COLO829 (cell line): ENCODE data around the gene RBM26.
"Not testable (repeated sequence)": the region's sequence is repeated elsewhere in the genome, so short reads cannot be mapped to it uniquely, and the experiment has no call there.

ENCODE experiments used
- DNase-seq: peaks from one replicate; pipeline ENCODE4 v3.0.0; 2012; ENCODE audit warnings: low spot score

RBM26 gene

GRCh38 chr13:79336966-79337365 lies 69.1 kb downstream of the RBM26 start:
- DNase-seq: no peak

- DNase-seq: no peak
Observed at GRCh38 chr13:79328510-79328909, 77.5 kb downstream of the RBM26 start.

DNA sequence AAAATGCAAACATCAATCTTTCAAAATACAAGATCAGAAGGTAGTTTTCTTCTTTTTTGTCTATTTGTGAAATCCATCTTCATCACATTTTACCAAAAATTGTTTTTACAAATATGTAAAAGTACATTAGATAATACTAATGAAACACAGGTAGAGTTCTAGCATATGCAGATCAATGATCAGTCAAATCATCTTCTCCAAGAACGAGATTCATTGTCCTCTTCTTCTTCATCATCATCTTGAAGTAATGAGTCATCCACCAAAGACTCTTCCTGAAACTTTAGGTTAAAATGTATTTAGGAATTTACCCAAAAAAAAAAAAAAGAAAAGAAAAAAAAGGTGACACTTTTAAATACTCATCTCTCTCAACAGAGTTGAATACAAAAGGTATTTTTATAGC lies 85.6 kb downstream of the RBM26 start:
- no peak for DNase-seq

DNA sequence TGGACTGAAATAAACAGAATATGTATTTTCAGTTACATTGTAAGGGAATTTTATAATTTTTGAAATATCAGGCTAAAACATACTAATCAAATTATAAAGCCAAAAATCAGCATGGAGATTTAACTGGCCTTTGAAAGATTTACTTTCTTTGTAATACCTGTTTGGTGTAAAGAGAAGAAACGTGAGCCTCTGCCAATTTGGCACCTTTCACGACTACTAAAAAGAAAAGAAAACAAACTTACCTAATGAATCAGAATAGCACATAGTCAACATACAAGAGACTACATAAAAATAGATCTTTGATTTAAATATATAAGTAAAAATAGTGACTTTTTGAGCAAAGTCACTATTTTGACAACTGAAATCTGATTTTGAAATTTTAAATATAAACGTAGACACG lies 87.4 kb downstream of the RBM26 start:
- no peak for DNase-seq

- DNase-seq: no peak
Observed at GRCh38 chr13:79317856-79318255, 88.2 kb downstream of the RBM26 start.

- DNase-seq: no peak
Observed at GRCh38 chr13:79314652-79315051, 91.4 kb downstream of the RBM26 start.

DNA sequence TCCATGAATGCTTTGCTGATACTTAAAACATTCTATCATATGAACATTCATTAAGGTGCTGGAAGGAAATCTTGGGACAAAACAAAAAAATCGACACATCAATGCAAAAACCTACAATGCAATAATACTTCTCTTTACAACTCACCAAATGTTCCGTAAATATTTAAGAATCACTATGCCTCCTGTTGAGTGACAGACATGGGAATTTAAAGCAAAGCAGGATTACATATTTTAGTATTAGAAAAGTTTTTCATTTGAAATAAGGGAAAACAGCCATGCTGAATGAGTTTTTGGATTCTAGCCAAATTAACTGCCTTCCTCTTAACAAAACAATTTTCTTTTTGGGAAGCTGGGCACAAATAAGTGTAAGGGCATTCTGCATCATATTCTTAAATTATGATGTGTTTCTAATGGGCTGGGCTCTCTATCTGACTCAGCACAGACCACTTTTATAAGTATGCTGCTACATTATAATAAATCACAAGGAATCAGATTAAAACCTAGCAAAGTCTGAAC lies 93.7 kb downstream of the RBM26 start:
- DNase-seq: no peak

- no peak for DNase-seq
Observed at GRCh38 chr13:79311386-79311785, 94.7 kb downstream of the RBM26 start.

- DNase-seq: no peak
Observed at GRCh38 chr13:79309690-79310089, 96.4 kb downstream of the RBM26 start.

GRCh38 chr13:79307866-79308298 lies 98.2 kb downstream of the RBM26 start:
- DNase-seq: no peak

DNA sequence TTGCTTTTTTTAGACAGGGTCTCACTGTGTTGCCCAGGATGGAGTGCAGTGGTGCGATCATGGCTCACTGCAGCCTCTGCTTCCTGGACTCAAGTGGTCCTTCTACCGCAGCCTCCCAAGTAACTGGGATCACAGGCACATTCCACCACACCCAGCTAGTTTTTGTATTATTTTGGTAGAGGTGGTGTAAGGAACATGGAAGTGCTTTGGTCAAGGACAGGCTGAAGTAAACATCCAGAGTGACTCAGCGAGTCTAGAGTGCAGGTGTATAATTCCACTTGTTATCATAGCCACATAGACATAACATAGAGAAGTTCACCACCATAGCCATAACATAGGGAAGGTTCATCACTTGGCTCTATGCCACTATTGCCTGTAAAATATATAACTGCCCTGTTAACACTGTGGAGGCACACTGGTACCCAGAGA lies 98.6 kb downstream of the RBM26 start:
- DNase-seq: no peak

DNA sequence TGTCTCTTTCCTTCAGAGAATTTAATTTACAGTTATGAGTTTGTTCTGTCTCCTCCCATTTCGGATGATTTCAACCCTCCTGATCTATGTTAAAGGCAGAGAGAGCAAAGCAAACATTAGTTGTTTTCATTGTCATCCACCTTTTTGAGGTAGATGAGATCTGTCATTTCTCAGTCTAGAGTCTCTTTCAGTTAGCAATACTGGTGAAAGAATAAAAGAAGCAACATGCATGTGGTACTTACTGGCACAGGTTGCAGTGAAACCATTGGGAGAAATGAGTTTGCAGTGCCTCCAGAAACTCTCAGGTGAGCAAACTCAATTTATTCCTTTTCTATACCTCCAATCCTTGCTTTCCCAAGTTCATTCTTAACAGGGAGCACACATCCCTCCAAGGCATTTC lies 99.4 kb downstream of the RBM26 start:
- DNase-seq: no peak

- DNase-seq: no peak
Observed at GRCh38 chr13:79297128-79297527, 108.9 kb downstream of the RBM26 start.

GRCh38 chr13:79295906-79296706 lies 109.9 kb downstream of the RBM26 start:
- DNase-seq: peak; percentile 61

DNA sequence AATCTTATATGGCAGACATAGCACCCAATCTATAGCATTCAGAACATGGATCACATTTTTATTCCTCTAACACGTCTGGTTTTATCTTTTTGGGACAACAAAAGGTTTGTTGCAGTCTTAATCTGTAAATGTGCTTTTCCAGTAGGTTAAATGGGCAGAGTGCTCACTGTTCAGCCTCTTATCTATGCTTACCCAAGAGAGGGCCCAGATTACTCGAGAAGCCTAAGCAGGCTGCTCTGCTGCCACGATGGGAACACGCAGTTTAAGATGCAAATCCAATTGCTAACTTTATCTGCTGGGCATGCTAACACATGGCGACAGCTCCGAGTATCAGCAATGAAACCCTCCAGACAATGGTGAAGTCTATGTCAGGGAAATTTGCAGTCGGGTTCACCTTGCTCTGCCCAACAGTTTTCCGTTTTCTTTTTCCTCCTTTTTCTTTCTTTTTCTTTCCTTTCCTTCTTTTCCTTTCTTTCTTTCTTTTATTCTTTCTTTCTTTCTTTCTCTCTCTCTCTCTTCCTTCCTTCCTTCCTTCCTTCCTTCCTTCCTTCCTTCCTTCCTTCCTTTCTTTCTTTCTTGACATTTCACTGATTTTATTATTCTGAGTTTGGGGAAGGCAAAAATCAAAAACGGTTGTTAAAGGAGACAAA lies 115.3 kb downstream of the RBM26 start:
- no peak for DNase-seq

DNA sequence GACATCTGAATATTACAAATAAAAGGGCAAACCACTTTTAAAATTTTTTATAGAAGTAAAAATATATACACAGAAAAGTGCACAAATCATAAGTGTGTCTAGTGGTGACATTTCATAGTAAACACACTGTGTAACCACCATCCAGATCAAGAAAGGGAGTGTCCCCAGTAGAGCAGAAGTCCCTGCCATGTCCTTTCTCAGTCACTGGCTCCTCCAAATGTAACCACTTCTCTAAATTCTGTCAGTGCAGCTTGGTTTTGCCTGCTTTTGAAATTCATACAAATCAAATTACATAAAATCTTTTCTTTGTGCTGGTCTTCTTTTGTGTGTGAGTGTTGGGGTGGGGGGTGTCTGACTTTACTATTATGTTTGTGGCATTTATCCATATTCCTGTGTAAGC lies 116.5 kb downstream of the RBM26 start:
- no peak for DNase-seq

DNA sequence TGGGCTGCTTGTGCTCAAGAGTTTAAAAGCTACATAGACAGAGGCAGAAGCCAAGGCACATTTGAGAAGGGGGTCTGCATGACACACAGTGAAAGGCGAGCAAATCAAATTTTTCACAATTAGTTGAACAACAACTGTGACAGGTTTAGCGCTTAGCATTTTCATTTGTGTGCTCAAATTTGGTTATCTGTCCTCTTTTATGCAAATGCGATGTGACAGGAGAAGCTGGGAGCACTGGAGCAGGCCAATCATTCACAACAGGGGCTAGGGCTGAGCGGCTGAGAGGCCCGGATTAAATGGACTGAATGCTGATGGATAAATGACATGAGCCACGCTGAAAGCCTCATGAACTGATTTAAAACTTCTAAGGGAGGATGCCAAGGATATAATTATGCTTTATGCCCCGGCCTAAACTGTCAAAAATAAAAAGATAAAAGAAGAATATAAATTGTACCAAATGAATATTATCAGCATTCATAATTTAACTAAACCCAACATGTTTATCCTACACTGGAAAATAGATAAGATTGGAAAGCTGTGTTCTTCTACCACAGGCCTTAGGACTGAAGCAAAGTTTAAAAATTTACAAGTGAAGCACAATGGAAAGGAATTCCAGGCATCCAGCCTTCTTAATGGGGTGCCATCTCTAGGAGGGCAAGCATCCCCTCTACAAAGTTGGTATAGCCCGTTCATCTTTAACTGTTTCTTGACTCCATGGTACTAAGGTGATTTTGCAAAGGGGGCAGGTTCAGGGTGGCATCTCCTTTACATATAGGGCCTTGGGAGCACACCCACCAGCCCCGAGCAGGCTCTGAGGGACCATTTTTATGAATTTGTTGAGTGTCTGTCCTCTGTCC lies 117.9 kb downstream of the RBM26 start:
- DNase-seq: no peak

DNA sequence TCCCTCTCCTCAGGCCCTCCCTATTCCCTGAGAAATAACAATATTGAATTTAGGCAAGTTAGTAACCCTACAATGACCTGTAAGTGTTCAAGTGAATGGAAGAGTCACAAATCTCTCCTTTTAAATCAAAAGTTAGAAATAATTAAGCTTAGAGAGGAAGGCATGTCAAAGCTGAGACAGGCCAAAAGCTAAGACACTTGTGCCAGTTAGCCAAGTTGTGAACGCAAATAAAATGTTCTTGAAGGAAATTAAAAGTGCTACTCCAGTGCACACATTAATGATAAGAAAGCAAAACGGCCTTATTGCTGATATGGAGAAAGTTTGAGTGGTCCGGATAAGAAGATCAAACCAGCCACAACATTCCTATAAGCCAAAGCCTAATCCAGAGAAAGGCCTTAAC lies 120.9 kb downstream of the RBM26 start:
- DNase-seq: no peak

DNA sequence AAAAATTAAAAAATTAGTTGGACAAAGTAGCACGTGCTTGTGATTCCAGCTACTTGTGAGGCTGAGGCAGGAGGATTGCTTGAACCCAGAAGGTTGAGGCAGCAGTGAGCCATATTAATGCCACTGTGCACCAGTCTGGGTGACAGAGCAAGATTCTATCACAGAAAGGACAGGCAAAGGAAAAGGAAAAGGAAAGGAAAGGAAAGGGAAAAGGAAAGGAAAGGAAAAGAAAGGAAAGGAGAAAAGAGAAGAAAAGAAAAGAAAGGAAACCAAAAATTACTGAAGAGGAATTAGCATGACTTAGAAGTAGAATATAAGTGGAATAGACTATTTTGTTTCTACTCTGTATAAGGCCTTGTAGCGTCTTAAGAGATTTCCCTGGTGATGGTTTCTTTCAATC lies 122.3 kb downstream of the RBM26 start:
- no peak for DNase-seq

DNA sequence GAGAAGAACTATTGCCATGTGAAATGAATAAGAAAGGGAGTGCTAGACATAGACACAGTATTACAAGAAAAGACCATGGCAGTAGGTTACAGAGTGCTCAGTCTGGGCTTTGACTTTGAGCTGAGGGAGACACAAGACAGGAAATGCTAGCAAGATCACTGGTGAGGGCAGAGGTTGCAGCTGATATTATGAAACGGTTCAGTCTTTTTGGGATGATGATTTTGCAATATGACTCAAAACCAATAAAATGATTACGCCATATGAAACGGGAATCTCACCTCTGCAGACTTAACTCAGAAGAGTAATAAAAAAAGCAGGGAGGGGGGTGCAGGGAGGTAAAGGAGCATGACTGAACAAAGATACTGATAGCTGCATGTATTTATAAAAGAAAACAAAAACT lies 123.1 kb downstream of the RBM26 start:
- DNase-seq: no peak

DNA sequence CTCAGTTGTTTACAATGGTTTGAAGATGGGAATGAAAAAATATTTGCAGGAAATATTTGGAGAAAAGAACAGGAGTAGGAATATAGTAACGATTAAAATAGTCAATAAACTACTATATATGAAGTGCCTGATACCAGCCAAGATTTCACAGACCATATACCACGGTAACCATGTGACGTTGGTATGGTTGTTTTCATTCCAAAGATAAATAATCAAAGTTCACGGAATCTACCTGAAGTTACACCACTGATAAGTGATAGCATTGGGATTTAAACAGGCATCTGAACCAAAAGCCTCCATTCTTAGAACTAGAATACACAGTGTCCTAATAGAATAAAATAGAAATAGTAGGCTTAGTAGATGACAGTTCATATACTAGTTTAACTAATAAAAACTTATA lies 123.5 kb downstream of the RBM26 start:
- no peak for DNase-seq

- DNase-seq: no peak
Observed at GRCh38 chr13:79281339-79281747, 124.7 kb downstream of the RBM26 start.

DNA sequence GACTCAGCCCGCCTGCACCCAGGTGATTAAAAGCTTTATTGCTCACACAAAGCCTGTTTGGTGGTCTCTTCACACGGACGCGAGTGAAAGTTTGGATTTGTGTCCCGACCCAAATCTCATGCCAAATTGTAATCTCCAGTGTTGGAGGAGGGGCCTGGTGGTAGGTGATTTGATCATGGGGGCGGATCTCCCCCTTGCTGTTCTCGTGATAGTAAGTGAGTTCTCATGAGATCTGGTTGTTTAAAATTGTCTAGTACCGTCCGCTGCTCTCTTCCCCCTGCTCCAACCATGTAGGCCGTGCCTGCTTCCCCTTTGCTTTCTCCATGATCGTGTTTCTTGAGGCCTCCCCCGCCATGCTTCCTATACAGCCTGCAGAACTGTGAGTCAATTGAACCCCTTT lies 126.3 kb downstream of the RBM26 start:
- DNase-seq: not testable (repeated sequence)
